NOMO-1 (cell line): Measurements from ENCODE around the gene KRT74.
"Not testable (repeated sequence)": the region's sequence is repeated elsewhere in the genome, so short reads cannot be mapped to it uniquely, and the experiment has no call there.

Experiments
- DNase-seq, 2 experiments: peaks; one replicate each; lab custom pipeline; 2025; ENCODE audit not compliant: unreplicated experiment in 2 of 2; lab: John Stamatoyannopoulos, UW

The KRT74 gene

DNA sequence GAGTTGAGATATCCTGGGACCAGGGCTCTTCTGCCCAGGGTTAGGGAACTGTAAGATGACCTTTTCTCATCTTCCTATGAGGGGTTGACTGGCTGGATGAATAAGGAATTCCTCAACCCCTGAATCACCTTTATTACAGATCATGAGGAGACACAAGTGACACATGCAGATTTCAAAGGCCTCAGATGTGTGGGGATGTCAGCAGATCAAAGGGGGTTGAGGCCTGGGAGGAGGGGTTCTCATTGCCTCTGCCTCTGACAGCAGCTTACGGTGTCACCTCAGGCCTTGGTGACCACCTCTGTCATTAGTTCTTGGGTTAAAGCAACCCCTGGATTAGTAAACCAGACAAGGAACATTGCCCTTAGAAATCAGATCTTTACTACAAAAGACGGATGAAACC lies 29.7 kb upstream of the KRT74 start:
- DNase-seq = no peak

DNA sequence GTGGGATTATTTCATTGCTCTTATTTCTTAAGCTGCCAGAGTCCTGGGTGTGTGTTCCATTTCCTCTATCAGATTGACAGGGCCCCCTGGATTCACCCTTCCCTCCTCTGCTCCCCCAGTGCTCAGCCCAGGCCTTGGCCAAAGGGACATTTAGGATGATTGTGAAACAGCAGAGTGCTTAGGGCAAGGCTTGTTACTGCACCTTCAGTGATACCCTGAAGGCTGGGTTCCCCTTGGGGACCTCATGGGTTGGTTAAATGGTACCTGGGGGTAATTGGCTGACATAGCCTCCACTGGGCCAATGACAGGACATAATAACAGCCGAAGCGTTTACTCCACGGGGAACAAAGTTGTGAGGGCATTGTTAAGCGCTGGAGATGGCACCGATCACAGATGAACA lies 28.9 kb upstream of the KRT74 start:
- no peak for DNase-seq

DNA sequence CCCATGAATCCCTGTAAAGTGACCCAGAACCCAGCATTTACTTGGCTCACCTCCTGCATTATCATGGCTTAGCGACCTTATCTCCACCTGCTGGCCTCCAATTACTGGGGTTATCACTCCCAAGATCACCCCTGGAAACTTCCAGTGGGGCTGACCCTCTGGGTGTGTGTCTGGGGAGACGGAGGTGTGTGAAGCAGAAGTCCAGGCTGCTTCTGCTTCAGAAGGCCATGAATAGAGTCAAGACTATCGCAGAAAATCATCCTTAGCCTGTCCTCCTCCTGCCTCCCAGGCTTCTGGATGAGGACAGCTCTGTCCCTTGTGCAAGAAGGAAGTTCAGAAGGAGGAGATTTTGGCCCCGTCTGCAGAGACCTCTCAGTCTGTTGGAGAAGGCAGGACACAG lies 28.0 kb upstream of the KRT74 start:
- DNase-seq = no peak

DNA sequence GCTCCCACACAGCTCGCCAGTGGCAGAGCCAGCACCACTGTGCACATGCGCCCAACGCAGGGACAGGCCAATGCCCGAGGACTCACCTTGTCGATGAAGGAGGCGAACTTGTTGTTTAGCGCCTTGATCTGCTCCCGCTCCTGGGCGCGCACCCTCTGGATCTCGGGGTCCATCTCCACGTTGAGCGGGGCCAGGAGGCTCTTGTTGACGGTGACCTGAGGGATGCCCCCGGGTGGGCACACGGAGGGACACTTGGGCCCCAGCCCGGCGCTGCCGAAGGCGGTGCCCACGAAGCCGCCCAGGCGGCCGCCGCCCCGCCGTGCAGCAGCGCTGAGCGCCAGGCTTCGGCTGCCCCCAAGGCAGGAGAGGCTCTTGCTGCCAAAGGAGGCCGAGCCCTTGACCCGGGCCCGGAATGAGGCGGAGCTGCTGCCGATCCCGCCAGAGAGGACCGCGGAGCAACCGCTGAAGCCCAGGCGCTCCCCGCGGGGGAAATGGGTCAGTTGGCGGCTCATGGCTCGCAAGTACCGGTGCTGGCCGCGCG lies 27.4 kb upstream of the KRT74 start, which contains the start of gene KRT72:
TSS of gene KRT72 (minus strand) at position 523 of the 541 bp plus-strand sequence. CDS start at position 512, 11 bp downstream.
- no peak for DNase-seq

- DNase-seq = no peak
Measured at GRCh38 chr12:52600475-52600874, 26.8 kb upstream of the KRT74 start.

GRCh38 chr12:52600071-52600470 lies 26.4 kb upstream of the KRT74 start:
- no peak for DNase-seq

DNA sequence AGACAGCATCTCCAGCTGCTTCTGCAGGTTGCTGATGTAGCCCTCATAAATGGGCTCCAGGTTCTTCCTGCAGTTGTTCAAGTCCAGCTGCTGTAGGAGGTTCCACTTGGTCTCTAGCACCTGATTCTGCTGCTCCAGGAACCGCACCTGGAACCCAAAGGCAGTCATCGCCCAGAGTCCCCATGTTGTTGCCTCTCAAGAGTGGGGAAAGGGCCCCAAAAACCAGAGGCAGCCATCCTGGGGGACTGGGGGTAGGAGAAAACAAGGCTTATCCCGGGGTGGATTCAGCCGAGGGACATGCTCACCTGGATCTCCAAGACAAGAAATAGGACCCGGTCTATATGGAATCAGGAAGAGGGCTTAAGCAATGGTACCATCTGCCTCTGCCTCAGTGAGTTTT lies 25.3 kb upstream of the KRT74 start:
- DNase-seq = no peak

- DNase-seq = not testable (repeated sequence)
Measured at GRCh38 chr12:52594237-52594636, 20.6 kb upstream of the KRT74 start.

GRCh38 chr12:52591521-52591920 lies 17.9 kb upstream of the KRT74 start:
- no peak for DNase-seq

DNA sequence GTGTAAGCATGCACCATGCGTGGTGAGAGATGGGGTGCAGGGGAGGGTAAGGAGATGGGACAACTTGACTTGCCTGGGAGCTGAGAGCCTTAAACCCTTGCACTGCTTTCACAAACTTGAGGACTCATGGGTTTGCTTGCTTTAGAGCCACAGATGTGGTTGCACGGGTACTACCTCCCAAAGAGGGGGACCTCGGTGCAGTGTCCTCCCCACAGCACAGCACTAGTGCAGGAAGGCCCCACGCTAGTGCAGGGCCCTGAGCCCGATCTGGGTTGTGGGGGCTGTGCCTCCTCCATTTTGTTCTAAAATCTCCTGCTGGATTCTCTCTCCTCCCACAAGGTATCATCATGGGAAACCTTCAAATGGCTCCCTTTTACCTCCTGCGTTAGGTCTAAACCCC lies 16.4 kb upstream of the KRT74 start:
- no peak for DNase-seq

- DNase-seq = no peak
Measured at GRCh38 chr12:52587563-52587962, 13.9 kb upstream of the KRT74 start.

GRCh38 chr12:52585946-52586345 lies 12.3 kb upstream of the KRT74 start:
- no peak for DNase-seq

DNA sequence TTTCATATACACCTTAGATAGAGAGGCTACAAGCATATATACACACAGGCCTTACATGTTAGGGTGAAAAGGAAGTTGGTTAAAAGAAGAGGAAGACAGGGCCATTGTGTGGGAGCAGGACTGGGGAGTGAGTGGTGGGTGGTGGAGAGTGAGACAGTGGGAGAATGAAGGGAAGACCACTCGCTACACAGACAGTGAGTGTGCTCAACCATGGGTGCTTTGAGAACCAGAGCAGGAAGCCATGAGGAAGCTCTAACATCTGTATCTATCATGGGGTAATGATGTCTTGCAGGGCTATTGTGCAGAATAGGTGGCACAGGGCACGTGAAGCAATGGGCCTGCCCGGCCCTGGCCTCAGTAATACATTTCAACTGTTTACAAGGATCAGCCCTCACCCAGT lies 11.4 kb upstream of the KRT74 start:
- DNase-seq = no peak

DNA sequence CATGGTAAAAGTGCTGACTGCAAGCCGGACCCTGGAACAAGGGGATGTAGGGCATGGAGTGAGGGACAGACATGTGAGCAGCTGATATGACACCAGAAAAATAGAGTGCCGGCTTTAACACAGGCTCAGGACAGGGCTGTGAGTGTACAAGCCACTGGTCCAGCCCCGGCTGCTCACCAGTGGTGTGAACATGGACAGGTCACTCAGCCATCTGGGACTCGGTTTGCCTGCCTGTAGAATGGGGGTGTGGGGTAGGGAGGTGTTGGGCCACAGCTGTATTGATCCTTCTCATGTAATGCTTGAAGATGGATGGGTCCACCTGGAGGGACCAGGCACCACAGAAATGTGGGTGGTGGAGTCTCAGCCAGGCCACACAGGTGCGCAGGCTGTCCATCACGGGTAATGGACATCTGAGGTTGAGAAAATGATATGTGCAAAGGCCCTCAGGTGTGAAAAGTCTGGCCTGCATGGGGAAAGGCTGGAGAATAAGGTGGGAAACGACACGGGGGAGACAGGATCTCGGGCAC lies 10.6 kb upstream of the KRT74 start:
- DNase-seq = no peak

DNA sequence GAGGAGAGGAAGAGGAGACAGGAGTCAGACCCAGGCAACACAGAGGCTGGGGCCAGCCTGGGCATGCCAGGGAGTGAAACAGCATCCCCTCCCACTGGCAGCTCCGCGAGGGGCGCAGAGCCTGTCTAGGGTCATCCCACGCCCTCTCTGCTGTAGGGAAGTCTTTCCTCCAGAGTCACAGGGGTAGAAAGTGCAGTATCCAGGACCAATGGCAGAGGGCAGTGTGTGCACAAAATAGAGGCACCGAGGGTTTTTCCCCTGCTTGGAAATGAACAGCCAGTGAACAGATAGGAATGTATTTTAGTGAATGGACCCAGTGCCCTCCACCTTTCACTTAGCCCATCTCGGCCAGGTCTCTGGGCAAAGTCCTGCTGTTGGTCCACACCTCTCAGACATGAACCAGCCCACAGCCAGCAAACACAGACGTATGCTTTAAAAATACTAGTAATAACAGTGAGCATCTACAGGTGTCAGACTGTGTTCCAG lies 9.4 kb upstream of the KRT74 start:
- DNase-seq = peak; percentile 8 to 12

DNA sequence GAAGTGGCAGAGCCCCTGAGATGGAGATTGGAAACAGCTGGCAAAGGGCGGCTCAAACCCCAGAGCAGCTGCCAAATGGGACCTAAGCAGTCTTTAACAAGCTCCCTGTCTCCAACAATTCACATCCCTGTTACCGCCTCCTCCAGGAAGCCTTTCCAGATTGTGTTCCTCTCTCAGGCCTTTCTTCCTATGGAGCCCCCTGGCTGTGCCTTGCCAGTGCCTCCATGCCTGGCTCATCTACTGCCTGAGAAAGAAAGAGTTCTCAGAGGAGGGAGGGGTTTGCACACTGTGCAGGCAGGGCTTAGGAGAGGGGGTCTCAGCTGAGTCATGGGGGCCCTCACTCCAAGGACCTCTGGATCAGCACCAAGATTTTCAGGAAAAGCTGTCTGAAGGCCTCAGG lies 8.8 kb upstream of the KRT74 start:
- DNase-seq = no peak

DNA sequence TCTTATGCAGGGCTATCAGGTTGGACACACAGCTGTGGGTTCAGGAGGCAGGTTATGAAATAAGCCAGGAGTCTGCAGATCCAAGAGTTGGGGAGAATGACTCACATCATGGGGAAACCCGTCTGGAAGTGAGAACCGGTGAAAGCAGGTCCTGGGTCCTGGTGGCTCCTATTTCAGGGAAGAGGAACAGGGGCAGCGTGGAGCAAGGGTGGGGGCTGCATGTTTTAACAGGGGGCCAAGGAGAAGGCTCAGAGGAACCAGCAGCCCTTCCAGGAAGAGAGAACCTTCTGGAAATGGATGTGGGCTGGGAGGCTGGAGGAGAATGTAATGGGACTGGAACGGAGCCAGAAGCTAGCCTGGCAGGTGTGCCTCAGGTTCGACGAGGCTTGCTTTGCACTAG lies 7.8 kb upstream of the KRT74 start:
- DNase-seq = no peak

DNA sequence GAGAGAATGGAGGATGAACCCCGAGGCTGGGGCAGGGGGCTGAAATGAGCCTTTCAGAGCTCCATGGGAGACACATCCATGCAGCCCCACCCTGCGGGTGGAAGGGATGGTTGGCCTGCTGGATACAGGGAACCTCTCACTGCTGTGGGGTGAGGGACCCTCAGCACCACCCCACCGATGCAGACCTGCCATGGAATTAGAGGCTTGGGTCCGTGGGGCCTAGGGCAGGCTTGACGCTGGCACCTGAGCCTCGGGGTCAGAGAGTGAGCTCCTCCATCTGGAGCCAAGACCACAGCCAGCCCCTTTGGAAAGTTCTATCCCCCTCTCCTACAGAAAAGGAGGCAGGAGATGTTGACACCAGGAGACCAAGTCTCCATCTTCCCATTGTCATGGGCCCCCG lies 7.4 kb upstream of the KRT74 start:
- DNase-seq = no peak

- DNase-seq = no peak
Measured at GRCh38 chr12:52580496-52580895, 6.9 kb upstream of the KRT74 start.

- DNase-seq = no peak
Measured at GRCh38 chr12:52579468-52580465, 6.1 kb upstream of the KRT74 start.

DNA sequence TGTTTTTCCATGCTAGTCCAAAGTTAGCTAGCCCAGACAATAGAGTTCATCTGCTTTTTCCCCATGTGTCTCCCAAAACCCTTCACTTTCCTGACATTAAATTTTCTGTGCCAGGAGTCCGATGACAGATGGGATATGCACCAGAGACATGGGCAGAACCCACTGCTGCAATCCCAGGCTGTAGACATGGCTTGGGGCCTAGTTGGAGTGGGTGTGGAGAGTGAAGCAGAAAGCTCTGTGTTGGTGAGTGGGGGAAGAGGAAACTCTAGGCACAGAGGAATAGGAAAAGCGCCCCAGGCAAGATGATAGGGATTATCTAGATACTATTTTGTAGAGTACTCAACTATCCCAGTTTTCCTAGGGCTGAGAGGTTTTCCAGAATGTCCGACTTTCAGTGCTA lies 4.8 kb upstream of the KRT74 start:
- no peak for DNase-seq

GRCh38 chr12:52577316-52577715 lies 3.7 kb upstream of the KRT74 start:
- DNase-seq = no peak
